Adipose tissue (tissue), 3 donors: ENCODE measurements around the gene ZC3H12C. TPM values are rescaled to one million over a fixed set of nuclear protein-coding genes. Genes with fewer than 3 reads are reported as not detected.

Experiments
- H3K27ac ChIP-seq: one replicate; pipeline ENCODE4 v1.5.1; 2013; ENCODE audit warnings: low read depth, low read length
- WGBS, 3 donors: extraction: QIAGEN DNeasy Blood & Tissue Kit; methylation state at CpG; one replicate each; pipeline ENCODE4 v1.1.7; 2013; 5-methylcytosine and 5-hydroxymethylcytosine counted together
- polyA plus RNA-seq, 3 donors: library from polyadenylated mRNA; stranded (reverse); fragments of 200-250 nt; gene quantifications; one replicate each; pipeline ENCODE4 v1.2.3, GENCODE V29; 2013
- donor health status: healthy with polysubstance abuse.
- donor health status: Bipolar disorder and iron deficiency.
- donor health status: healthy.

The ZC3H12C gene
- polyA plus RNA-seq, 3 donors, result 1.1 to 3.1 (median 2.2) TPM

DNA sequence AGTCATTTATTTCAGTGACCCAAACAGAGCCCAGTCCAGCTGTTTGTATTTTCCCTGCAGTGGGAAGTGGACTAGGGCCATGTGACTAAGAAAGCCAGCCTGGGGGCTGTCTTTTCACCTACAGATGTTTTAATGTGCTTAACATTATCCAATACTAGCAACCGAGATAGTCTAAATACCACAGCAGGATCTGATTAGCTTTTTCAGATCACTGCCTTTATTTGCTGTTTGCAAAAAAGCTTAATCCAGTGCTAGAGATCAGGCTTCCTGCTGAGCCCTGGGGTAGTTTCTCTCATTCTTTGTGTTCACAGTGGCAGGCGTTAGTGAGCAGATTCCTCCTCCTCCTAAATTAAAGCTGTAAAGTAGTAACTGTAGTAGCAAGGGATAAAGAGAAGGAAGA, 35.0 kb downstream of the ZC3H12C start:
- WGBS, 3 donors, result 29 to 50% (median 36%) methylated on average over 2 of the region's 2 CpGs
- H3K27ac ChIP-seq, result no peak overlapping the region

DNA sequence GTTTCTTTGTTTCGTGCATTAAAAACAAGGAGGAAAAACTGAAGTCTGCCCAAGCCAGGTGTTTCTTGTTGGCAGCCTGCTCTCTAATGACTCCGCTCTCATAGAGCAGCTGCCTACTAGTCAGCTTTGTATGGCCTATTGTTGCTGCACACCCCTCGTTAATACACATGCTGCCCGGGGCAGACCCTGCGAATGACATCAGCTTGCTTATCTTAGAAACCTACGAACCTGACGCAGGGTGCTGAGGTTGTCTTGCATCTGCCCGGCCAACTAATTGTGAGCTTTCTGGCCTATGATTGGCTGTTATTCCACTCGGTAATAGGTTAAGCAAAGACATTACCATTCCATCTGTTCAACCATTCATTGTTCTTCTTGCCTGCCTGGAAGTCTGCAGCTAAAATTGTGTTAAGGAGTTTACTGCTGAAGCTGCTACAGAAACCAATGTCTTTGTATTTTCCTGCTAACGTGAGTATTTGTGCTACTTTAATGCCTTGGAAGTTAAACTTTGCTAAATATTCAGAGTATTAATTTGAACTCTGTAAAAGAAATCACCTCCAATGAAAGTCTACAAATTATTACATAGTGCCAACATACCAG, 37.5 kb downstream of the ZC3H12C start:
- no peak overlapping the region for H3K27ac ChIP-seq
- 71 to 79% (median 79%) methylated on average over 10 of the region's 10 CpGs for WGBS, 3 donors

DNA sequence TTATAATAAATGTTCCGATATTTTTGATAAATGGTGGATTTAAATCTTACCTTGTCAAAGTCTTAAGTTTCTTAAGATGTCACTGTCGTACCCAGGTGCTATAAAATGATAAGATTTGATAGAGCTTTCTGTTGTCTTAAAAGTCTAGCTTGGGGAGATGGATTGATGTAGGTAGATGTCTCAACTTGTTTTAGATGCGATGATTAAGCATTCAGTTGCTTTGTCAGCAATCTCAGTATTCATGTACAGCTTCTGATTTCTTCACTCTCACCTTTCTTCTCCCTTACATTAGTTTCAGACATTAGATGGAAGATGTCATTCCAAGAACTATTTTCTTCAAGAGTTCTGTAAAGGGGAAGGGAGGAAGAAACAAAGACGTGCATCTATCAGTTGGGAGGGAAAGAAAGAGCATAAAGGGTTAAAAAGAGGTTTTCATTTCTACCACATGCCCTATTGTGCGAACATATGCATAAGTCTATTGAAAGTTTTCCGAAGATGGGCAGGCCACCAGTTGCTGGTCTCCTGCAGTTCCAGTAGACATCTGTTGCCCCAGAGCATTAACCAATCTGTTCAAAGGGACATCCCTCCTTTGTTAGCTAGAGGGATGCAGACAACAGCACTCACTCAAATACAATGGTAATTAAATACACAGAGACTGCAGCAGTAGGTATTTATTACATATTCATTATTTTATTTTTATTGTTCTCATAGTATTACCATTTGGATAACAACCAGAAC, 38.4 kb downstream of the ZC3H12C start:
- WGBS, 3 donors, result 76 to 87% (median 85%) methylated on average over 6 of the region's 6 CpGs
- H3K27ac ChIP-seq, result no peak overlapping the region

DNA sequence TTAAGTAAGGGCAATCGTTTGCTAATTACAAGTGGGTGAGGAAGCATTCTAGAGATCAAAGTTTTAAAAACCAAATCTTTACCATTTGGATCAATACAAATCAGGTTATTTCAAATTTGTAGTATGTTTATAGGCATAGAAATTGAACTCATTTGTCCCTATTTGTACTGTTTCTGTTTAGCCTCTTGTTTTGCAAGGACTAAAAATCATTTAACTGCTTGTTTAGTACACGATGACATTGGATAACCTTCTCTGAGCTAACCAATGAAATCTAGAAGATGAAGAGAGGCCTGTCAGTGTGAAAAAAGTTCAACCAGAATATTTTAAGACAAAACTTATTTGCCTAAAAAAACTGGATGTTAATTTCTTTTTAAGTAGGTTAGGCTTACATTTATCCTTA, 40.0 kb downstream of the ZC3H12C start:
- whole genome bisulfite sequencing, 3 donors, result 80 to 86% (median 83%) methylated on average over 2 of the region's 2 CpGs
- no peak overlapping the region for H3K27ac ChIP-seq

DNA sequence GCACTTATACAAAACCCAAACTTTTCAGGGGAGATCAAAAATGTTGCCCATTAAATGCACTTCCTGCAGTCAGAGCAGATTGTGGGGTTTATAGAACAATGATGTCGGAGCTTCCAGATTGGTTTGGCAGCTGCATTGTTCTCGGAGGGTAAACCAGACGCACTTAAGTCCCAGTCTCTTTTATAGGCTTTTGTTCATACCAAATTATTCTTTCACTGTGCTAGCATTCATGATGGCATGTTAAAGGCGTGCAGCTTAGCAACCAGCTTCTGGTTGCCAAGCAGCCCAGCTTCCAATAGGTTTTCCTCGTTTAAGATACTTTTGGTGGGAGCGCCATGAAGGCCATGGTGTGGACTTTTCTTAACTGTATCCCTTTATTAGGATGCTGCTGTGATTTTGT, 40.9 kb downstream of the ZC3H12C start:
- no peak overlapping the region for H3K27ac ChIP-seq
- WGBS, 3 donors, result 82 to 90% (median 82%) methylated on average over 6 of the region's 6 CpGs

DNA sequence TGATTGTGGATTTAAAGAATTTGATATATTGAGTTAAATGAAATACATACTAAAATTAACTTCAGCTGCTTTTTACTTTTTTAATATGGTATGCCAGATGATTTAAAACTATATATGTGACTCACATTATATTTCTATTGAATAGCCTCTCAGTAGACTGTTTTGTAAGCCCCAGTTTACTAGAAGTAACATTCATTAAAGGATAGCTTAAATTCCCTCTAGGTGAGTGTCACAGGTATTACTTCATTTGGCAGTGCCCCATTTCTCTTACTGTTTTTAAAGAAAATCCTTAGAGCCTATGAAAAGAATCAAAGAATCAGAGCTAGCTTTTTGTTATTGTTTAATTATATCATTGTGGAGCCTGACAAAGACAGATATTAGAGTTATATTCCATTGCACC, 48.6 kb downstream of the ZC3H12C start:
- H3K27ac ChIP-seq, result no peak overlapping the region

DNA sequence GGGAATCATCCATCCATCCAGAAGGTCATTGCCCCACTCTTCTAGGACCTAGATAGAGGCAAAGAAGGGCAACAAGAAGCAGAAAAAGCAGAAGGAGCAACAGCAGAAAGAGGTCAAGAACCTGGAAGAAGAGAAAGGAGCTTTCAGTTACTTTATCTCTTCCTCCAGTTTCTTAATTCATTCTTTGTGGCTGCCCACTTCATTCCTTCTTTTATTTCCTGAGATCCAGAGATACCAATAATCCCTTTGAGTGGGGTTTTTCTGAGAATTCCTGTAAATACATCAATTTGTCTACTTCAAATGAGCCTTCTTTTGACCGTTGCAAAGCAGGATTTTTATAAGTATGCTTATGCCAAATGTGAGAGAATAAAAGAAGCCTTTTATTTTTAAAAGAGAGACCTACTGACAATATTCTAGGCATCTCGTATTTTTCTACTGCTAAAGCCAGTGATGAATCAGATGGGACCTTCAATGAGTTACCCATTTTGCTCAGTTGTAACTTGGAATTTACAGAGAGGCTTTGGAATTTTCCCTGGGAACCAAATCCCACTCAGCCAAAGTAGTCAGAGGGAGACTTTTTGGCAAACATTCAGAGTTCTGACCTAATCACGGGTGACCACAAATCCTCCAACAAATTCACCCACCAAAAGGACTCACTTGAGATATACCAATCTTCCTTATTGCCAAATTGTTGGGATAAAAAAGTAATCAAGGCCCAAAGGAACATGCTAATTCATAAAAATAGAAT, 54.9 kb downstream of the ZC3H12C start:
- H3K27ac ChIP-seq, result no peak overlapping the region
- 32 to 65% (median 33%) methylated on average over 3 of the region's 3 CpGs for WGBS, 3 donors

DNA sequence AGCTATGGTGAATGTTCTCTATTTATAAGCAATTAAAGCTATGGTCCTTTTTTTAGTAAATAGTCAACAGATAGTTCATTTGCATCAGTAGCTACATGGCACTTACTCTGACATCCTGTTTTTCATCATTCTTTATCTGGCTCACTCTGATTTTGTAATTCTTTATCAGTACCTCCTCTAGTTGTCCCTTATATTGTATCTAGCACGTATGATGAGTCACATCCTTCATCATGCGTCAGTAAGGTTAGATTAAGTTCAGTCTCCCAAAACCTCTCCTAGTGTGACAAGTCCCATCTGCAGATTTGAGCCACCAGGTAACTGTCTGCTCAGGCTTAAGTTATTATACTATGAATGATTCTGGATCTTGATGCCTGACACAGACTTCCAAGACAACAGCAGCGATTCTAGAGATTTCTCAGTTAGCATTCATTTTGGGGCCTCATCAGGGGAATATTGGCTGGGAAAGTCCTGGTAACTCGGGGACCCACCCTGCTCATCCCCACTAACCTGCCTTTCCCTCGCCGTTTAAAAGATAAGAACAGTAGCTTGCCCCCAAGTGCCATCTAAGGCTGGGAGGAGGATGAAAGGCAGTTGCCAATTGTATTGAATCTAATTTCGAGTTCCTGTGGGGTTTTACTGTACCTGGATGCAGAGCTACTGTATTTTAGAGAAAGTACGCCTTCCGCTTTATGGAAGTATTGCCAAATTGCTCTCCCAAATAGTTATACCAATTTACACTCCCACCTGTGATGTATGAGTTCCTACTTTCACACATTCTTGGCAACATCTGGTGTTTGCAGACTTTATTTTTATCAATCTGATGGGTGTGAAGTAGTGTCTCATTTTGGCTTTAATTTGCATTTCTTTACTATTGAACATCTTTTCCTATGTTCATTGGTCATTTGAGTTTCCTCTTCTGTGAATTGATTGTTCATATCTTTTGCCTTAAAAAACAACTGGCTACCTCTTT, 55.9 kb downstream of the ZC3H12C start:
- H3K27ac ChIP-seq, result no peak overlapping the region
- WGBS, 3 donors, result 65 to 78% (median 75%) methylated on average over 9 of the region's 9 CpGs

DNA sequence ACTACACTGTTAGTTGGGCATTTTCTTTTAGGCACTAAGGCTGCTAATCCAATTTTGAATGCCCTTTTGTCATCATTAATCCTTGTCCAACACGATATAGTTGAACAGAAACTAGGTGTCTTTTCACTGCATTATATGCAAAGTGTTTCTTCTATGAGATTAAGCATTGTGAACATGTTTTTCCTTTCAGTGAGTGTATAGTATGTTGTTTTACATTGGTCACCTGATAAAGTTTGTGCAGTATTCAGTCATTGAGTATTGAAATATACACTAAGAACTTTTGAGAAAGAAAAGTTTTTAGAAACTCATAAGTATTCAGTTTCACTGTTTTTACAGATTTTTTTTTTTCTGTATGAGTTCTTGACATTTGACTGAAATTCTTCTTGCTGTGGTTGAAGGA, 59.0 kb downstream of the ZC3H12C start:
- no peak overlapping the region for H3K27ac ChIP-seq
- WGBS, 3 donors, result 56 to 85% (median 81%) methylated on average over 1 of the region's 1 CpG

DNA sequence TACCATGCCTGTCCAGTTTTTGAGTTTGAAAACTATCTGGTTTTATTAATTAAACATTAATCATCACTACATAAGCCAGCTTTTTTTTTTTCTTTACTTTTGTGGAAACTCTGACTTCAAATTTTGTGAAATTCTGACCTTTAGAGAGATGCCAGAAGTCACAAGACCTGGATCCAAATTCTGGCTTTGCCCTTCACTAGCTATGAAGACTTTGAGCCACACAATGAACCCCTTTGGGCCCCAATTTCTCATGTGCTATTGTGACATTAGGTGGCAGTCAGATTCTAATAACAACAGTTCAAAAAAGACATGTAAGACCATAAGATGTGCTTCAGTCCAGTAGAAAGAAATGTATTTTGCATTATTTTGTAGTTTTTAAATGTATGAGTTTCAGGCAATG, 60.3 kb downstream of the ZC3H12C start:
- no peak overlapping the region for H3K27ac ChIP-seq

DNA sequence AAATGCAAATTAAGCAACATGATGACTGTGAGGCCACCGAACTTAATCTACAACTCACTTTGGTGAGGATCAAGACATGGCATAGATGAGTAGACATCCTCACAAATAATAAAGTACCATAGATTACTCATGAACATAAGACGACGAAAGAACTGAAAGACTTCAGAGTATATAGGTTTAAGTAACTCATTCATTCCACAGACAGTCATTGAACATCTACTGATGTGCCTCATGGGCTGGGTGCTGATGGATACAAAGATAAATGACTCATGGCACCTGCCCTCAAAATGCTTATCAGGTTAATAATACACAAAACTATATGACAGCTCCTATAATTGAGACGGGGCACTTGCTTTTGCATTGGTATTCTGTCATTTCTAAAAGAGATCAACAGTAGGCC, 63.3 kb downstream of the ZC3H12C start:
- 88 to 97% (median 95%) methylated on average over 4 of the region's 4 CpGs for WGBS, 3 donors
- H3K27ac ChIP-seq, result no peak overlapping the region

DNA sequence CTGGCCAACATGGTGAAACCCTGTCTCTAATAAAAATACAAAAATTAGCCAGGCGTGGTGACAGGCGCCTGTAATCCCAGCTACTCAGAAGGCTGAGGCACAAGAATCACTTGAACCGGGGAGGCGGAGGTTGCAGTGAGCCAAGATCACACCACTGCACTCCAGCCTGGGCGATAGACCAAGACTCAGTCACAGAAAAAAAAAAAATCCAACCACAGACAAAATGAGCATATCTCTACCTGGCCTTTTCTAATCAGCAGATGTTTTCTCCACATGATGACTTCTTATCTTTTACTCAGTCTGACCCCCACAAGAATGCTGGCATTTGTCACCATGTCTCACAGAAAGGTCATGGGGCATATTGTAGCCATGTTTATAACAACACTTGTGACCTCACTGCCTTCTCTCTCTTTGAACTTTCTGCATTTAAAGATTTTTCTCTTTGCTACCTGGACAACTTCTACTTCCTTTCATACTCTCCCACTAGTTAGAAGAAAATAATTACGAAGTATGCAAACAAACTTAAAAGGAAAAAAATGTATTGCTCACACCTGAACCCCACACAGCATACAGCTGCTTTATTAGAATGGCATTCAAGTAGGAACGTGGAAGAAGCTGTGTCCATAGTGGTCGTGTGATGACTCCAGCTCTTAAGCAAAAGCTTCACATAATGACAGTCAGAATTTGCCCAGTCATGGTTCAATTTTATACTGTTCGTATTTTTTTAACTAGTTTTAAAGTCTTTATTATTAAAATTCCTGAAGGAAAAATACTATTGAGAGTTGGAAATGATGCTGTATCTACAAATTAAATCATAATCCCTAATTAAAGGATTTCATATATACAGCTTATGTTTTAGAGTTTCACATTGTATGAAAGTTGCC, 65.4 kb downstream of the ZC3H12C start:
- WGBS, 3 donors, result 88 to 92% (median 91%) methylated on average over 8 to 9 of the region's 9 CpGs
- no peak overlapping the region for H3K27ac ChIP-seq

DNA sequence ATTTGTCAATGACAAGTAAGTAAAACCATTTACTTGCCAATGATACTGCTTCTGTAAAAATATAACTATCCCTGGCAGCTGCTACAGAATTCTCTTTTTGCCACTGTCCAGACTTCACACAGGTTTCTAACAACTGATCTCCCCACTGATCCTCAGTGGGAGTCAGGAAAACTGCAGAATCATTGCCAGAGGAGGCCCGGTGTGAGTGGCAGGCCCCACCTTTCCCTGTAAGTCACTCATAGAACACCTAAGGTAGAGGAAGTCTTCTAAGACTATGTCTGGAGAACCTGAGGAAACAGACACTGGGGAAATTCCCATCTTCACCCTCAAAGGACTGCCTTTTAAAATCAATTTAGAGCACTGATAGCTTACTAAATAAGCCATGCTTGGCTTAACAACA, 66.3 kb downstream of the ZC3H12C start:
- 75 to 83% (median 82%) methylated on average over 1 of the region's 1 CpG for WGBS, 3 donors
- H3K27ac ChIP-seq, result no peak overlapping the region

DNA sequence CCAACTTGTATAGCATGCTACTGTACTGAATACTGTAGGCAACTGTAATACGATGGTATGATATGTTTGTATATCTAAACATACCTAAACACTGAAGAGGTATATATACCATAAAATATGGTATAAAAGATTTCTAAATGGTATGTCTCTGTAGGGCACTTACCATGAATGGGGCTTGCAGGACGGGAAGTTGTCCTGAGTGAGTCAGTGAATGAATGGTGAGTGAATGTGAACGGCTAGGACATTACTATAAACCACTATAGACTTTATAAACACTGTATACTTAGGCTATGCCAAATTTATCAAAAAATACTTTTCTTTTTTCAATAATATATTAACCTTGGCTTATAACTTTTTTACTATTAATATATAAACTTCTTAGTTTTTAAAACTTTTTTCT, 66.8 kb downstream of the ZC3H12C start:
- no peak overlapping the region for H3K27ac ChIP-seq
- WGBS, 3 donors, result 84 to 93% (median 91%) methylated on average over 3 of the region's 3 CpGs

DNA sequence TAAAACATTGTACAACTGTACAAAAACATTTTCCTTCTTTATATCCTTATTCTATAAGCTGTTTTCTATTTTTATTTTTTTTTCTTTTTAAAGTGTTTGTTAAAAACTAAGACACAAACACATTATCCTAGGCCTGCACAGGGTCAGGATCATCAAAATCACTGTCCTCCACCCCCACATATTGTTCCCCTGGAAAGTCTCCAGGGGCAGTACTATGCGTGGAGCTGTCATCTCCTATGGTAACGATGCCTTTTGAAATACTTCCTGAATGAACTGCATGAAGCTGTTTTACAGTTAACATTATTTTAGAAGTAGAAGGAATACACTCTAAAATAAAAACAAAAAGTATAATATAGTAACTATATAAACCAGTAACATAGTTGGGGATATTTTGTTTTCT, 67.2 kb downstream of the ZC3H12C start:
- H3K27ac ChIP-seq, result no peak overlapping the region
- 26 to 75% (median 32%) methylated on average over 2 of the region's 2 CpGs for WGBS, 3 donors

DNA sequence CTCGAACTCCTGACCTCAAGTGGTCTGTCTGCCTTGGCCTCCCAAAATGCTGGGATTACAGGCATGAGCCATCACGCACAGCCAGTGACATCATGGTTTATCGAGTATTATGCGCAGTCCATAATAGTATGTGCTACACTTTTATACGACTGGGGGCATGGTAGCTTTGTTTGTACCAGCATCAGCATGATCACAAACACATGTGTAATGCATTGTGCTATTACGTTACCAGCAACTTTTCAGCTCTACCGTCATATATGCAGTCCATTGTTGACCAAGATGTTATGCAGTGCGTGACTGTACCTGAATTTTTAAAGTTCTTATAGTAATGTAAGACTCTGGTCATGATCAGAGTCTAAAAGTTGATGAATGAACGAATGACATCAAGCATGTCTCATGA, 67.9 kb downstream of the ZC3H12C start:
- 96 to 98% (median 97%) methylated on average over 9 of the region's 9 CpGs for WGBS, 3 donors
- no peak overlapping the region for H3K27ac ChIP-seq

DNA sequence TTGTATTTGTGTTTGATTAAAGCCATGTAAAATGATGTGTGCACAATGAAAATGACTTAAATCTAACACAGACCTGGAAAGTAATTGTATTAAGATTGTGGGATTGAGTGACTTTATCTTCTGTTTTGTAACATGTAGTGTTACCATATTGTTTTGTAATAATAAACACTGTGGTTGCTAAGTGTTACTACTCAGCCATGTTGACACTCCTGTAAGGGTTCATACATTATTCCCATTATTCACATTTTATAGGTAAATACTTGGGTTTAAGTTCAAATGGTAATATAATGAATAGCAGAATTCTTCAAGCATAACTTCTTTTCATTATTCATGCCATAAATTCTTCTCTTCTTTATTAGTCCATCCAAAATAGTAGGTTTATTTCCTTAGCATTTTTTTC, 69.0 kb downstream of the ZC3H12C start:
- H3K27ac ChIP-seq, result no peak overlapping the region
